ENCODE data around the gene ROGDI. TPM values are rescaled to one million over a fixed set of nuclear protein-coding genes. Genes with fewer than 3 reads are reported as not detected.

The ROGDI gene
- total RNA-seq, 4 donors from 2014 or later, result 9.8 to 16.1 (median 12.2) TPM

DNA sequence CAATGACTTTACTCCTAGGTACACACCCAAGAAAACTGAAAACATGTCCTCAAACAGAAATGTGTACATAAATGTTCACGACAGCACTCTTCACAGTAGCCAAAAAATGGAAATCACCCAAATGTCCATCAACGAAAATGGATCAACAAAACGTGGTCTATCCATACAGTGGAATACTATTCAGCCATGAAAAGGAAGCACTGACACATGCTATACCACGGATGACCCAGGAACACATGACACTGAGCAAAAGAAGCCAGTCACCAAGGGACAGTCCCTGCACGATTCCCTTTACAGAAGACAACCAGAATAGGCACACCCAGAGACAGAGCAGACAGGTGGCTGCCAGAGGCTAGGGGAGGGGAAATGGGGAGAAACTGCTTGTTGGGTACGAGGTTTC, 46.7 kb downstream of the ROGDI start:
- H3K4me1 ChIP-seq, result no peaks in the 10 kb centered on the region
- peaks cover 97% of the 10 kb centered on the region for H3K36me3 ChIP-seq
- TF ChIP-seq POLR2A (IDR thresholded peaks at IDR 0.05) (no peak), CTCF (IDR thresholded peaks at IDR 0.05) (no peak), POLR2AphosphoS5 (IDR thresholded peaks at IDR 0.05) (no peak), EP300 (IDR thresholded peaks at IDR 0.05) (no peak)
- no peaks in the 10 kb centered on the region for H3K9me3 ChIP-seq
- H3K27ac ChIP-seq, result no peak overlapping the region
- no peak overlapping the region for H3K4me3 ChIP-seq
- WGBS, result 95% methylated on average over 6 of the region's 6 CpGs
- H3K27me3 ChIP-seq, result no peaks in the 10 kb centered on the region
- no peak for DNase-seq (ENCODE audit: low spot score in 2 of 2)

GRCh38 chr16:4754865-4755264, 47.6 kb downstream of the ROGDI start:
- Histone ChIP-seq H3K27me3 (no peaks in the 10 kb centered on the region), H3K36me3 (peaks cover 96% of the 10 kb centered on the region), H3K4me3 (no peak overlapping the region), H3K27ac (no peak overlapping the region), H3K9me3 (no peaks in the 10 kb centered on the region), H3K4me1 (no peaks in the 10 kb centered on the region)
- no peak for DNase-seq (ENCODE audit: low spot score in 2 of 2)
- WGBS, result 97% methylated on average over 4 of the region's 4 CpGs
- TF ChIP-seq POLR2AphosphoS5 (IDR thresholded peaks at IDR 0.05) (no peak), EP300 (IDR thresholded peaks at IDR 0.05) (no peak), CTCF (IDR thresholded peaks at IDR 0.05) (no peak), POLR2A (IDR thresholded peaks at IDR 0.05) (no peak)

- Histone ChIP-seq H3K4me3 (no peak overlapping the region), H3K36me3 (peaks cover 89% of the 10 kb centered on the region), H3K27ac (no peak overlapping the region), H3K4me1 (no peaks in the 10 kb centered on the region), H3K9me3 (no peaks in the 10 kb centered on the region), H3K27me3 (no peaks in the 10 kb centered on the region)
- WGBS, result 95% methylated on average over 11 of the region's 11 CpGs
- DNase-seq (ENCODE audit: low spot score in 2 of 2), result no peak
- TF ChIP-seq POLR2A (IDR thresholded peaks at IDR 0.05), result no peak
- no peak for TF ChIP-seq POLR2AphosphoS5 (IDR thresholded peaks at IDR 0.05)
- TF ChIP-seq EP300 (IDR thresholded peaks at IDR 0.05), result no peak
- TF ChIP-seq CTCF (IDR thresholded peaks at IDR 0.05), result no peak
These were observed 49.2 kb downstream of the ROGDI start for GRCh38 chr16:4753227-4753626.

GRCh38 chr16:4752351-4753100, 49.9 kb downstream of the ROGDI start:
- Histone ChIP-seq H3K9me3 (no peaks in the 10 kb centered on the region), H3K27ac (no peak overlapping the region), H3K27me3 (no peaks in the 10 kb centered on the region), H3K36me3 (peaks cover 82% of the 10 kb centered on the region), H3K4me3 (no peak overlapping the region), H3K4me1 (no peaks in the 10 kb centered on the region)
- WGBS, result 96% methylated on average over 27 of the region's 44 CpGs
- TF ChIP-seq POLR2A (IDR thresholded peaks at IDR 0.05) (no peak), EP300 (IDR thresholded peaks at IDR 0.05) (no peak), POLR2AphosphoS5 (IDR thresholded peaks at IDR 0.05) (no peak), CTCF (IDR thresholded peaks at IDR 0.05) (no peak)
- DNase-seq (ENCODE audit: low spot score in 2 of 2), result no peak

- TF ChIP-seq POLR2A (IDR thresholded peaks at IDR 0.05), result no peak
- H3K4me1 ChIP-seq, result peaks cover 7% of the 10 kb centered on the region
- H3K27ac ChIP-seq, result no peak overlapping the region
- WGBS, result 83% methylated on average over 8 of the region's 8 CpGs
- H3K36me3 ChIP-seq, result peaks cover 67% of the 10 kb centered on the region
- H3K27me3 ChIP-seq, result no peaks in the 10 kb centered on the region
- no peak for DNase-seq (ENCODE audit: low spot score in 2 of 2)
- no peak overlapping the region for H3K4me3 ChIP-seq
- H3K9me3 ChIP-seq, result no peaks in the 10 kb centered on the region
These were observed 51.5 kb downstream of the ROGDI start for GRCh38 chr16:4750896-4751295.

All from suprapubic skin (tissue), 4 donors.